Measurements from ENCODE around the gene CCDC34. TPM values are rescaled to one million over a fixed set of nuclear protein-coding genes. Genes with fewer than 3 reads are reported as not detected.

Gene CCDC34
- total RNA-seq, 1 experiment from 2014 or later, result 18.7 TPM

DNA sequence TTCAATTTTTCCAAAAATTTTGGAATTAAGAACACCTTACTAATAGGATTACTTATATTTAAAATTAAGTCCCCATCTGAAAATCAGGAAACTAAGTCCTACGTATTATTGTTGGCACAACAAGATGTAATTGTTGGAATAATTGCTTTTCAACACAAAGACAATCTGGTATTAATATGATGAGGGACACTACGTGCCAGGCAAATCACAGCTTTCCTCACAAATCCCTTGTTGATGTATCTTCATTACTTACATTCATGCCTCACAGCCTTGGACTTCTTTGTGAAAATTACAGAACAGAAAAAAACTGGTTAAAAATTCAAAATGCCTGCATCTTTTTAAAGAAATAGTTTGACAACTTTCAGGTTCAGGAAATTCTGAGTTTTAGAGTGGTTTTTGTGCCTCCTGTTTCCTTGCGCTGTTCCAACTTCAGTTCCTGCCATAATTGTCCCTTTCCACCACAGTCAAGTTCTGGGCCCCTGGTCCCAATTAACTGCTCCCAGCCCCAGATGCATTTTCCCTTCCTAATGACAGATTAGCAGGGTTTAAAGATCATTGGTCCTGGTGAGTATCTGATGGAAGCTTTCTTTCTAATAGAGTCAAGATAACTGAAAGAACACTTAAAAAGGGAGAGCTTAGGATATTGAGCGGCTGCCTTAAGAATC lies 23.3 kb upstream of the CCDC34 start:
- intact Hi-C loops (cut with micrococcal nuclease), result no loop called here
- H3K4me2 ChIP-seq (ENCODE audit: low read length), result no peak overlapping the region
- POLR2A ChIA-PET, result no interaction called here
- DNase-seq (ENCODE audit: low read depth, low spot score) (no peak), ATAC-seq (no peak)
- no peaks in the 10 kb centered on the region for H3K9me3 ChIP-seq (ENCODE audit: control insufficient read depth in 1 of 2, insufficient read depth in 1 of 2, low read depth in 1 of 2, low read length in 2 of 2)
- H3K27me3 ChIP-seq (ENCODE audit: insufficient read depth, low read length), result no peaks in the 10 kb centered on the region
- RAD21 ChIA-PET (ENCODE audit: low non-redundant PET in 1 of 2, low total read pairs in 2 of 2, uncharacterized antibody in 2 of 2, unreplicated experiment in 2 of 2), result no interaction called here
- no peak overlapping the region for H3K27ac ChIP-seq (ENCODE audit: low read depth, low read length)
- 0 out of 2 replicates have a peak, but pooled peaks cover 2% of the 10 kb centered on the region for H3K9me2 ChIP-seq (ENCODE audit: insufficient read depth)
- peaks cover 7 to 8% of the 10 kb centered on the region in 2 experiments for H3K4me1 ChIP-seq (ENCODE audit: control insufficient read depth in 1 of 2, insufficient read depth in 2 of 2, low read length in 2 of 2)
- no peak overlapping the region for H3K9ac ChIP-seq (ENCODE audit: low read length)
- no peaks in the 10 kb centered on the region for H3K36me3 ChIP-seq (ENCODE audit: control insufficient read depth in 1 of 2, insufficient read depth in 2 of 2, low read length in 2 of 2)
- CTCF ChIA-PET, result no interaction called here
- no peaks in the 10 kb centered on the region for H3K79me2 ChIP-seq (ENCODE audit: insufficient read depth, low read length)
- no peaks in the 10 kb centered on the region for H4K20me1 ChIP-seq (ENCODE audit: insufficient read depth)
- TF ChIP-seq FOSL1 (IDR thresholded peaks at IDR 0.05; ENCODE audit: low read depth) (no peak), EZH2 (IDR thresholded peaks at IDR 0.05) (no peak), SRF (IDR thresholded peaks at IDR 0.05; ENCODE audit: low read depth) (no peak), ZFX (IDR thresholded peaks at IDR 0.05) (no peak), POLR2A (IDR thresholded peaks at IDR 0.05; ENCODE audit: borderline replicate concordance, extremely low read depth, insufficient read depth, insufficient read length) (no peak), TCF7L2 (IDR thresholded peaks at IDR 0.05; ENCODE audit: borderline replicate concordance, extremely low read depth, insufficient read depth, insufficient read length) (no peak), CTCF (IDR thresholded peaks at IDR 0.05 in 2 of 3, conservative IDR thresholded peaks at IDR 0.05 in 1 of 3; ENCODE audit: borderline replicate concordance in 1 of 3, insufficient read depth in 1 of 3, low read depth in 2 of 3, low read length in 2 of 3) (no peak), CBX3 (IDR thresholded peaks at IDR 0.05; ENCODE audit: low read depth) (no peak), POLR2AphosphoS5 (IDR thresholded peaks at IDR 0.05; ENCODE audit: low read depth, low read length) (no peak), SIN3A (IDR thresholded peaks at IDR 0.05; ENCODE audit: low read depth) (no peak), CEBPB (IDR thresholded peaks at IDR 0.05; ENCODE audit: low read depth) (no peak)
- TF ChIP-seq, protein P1, sequence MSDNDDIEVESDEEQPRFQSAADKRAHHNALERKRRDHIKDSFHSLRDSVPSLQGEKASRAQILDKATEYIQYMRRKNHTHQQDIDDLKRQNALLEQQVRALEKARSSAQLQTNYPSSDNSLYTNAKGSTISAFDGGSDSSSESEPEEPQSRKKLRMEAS (IDR thresholded peaks at IDR 0.05), result no peak
- no peak overlapping the region for H3K4me3 ChIP-seq (replicated peaks in 1 of 2; ENCODE audit: low read depth in 1 of 2, low read length in 2 of 2)
- no TSS peak for BruUV-seq (replicated peaks)
- H2AFZ ChIP-seq (ENCODE audit: low read depth, low read length, poor library complexity, severe bottlenecking), result no peak overlapping the region

Data from HCT116 (cell line).